GM18498 (cell line): ENCODE data around the gene GRIN2A.

Experiments
- ATAC-seq: cut with Tn5 transposase; IDR thresholded peaks from one replicate; pipeline ENCODE4 v1.9.1; 2021; ENCODE audit warnings: mild to moderate bottlenecking, moderate library complexity; ENCODE audit not compliant: unreplicated experiment

GRIN2A gene

GRCh38 chr16:10137341-10137740 lies 44.9 kb downstream of the GRIN2A start:
- no peak for ATAC-seq

GRCh38 chr16:10136916-10137315 lies 45.3 kb downstream of the GRIN2A start:
- no peak for ATAC-seq

GRCh38 chr16:10130538-10130937 lies 51.7 kb downstream of the GRIN2A start:
- no peak for ATAC-seq

GRCh38 chr16:10128397-10129258 lies 53.6 kb downstream of the GRIN2A start:
- ATAC-seq, result no peak

- ATAC-seq, result no peak
Observed at GRCh38 chr16:10126686-10127085, 55.5 kb downstream of the GRIN2A start.

- no peak for ATAC-seq
Observed at GRCh38 chr16:10123141-10123540, 59.1 kb downstream of the GRIN2A start.

GRCh38 chr16:10122546-10122945 lies 59.7 kb downstream of the GRIN2A start:
- ATAC-seq, result no peak

- ATAC-seq, result no peak
Observed at GRCh38 chr16:10121897-10122425, 60.3 kb downstream of the GRIN2A start.

GRCh38 chr16:10121491-10121890 lies 60.7 kb downstream of the GRIN2A start:
- ATAC-seq, result no peak

- no peak for ATAC-seq
Observed at GRCh38 chr16:10120953-10121352, 61.3 kb downstream of the GRIN2A start.

- ATAC-seq, result no peak
Observed at GRCh38 chr16:10114409-10114808, 67.8 kb downstream of the GRIN2A start.

GRCh38 chr16:10113248-10113647 lies 69.0 kb downstream of the GRIN2A start:
- no peak for ATAC-seq

- ATAC-seq, result no peak
Observed at GRCh38 chr16:10112021-10112420, 70.2 kb downstream of the GRIN2A start.

- ATAC-seq, result no peak
Observed at GRCh38 chr16:10111156-10111761, 71.0 kb downstream of the GRIN2A start.

- ATAC-seq, result no peak
Observed at GRCh38 chr16:10110552-10110951, 71.7 kb downstream of the GRIN2A start.

- ATAC-seq, result no peak
Observed at GRCh38 chr16:10107081-10107480, 75.1 kb downstream of the GRIN2A start.

GRCh38 chr16:10103700-10104099 lies 78.5 kb downstream of the GRIN2A start:
- ATAC-seq, result no peak

GRCh38 chr16:10103118-10103517 lies 79.1 kb downstream of the GRIN2A start:
- no peak for ATAC-seq

- ATAC-seq, result no peak
Observed at GRCh38 chr16:10100829-10101228, 81.4 kb downstream of the GRIN2A start.

GRCh38 chr16:10098991-10099390 lies 83.2 kb downstream of the GRIN2A start:
- no peak for ATAC-seq

- ATAC-seq, result no peak
Observed at GRCh38 chr16:10097271-10097670, 85.0 kb downstream of the GRIN2A start.

- no peak for ATAC-seq
Observed at GRCh38 chr16:10093576-10093975, 88.7 kb downstream of the GRIN2A start.
